Measurements from ENCODE around the gene ABI3. TPM values are rescaled to one million over a fixed set of nuclear protein-coding genes. Genes with fewer than 3 reads are reported as not detected.

The ABI3 gene
- total RNA-seq, 1 experiment from 2014 or later: 0.07 TPM

DNA sequence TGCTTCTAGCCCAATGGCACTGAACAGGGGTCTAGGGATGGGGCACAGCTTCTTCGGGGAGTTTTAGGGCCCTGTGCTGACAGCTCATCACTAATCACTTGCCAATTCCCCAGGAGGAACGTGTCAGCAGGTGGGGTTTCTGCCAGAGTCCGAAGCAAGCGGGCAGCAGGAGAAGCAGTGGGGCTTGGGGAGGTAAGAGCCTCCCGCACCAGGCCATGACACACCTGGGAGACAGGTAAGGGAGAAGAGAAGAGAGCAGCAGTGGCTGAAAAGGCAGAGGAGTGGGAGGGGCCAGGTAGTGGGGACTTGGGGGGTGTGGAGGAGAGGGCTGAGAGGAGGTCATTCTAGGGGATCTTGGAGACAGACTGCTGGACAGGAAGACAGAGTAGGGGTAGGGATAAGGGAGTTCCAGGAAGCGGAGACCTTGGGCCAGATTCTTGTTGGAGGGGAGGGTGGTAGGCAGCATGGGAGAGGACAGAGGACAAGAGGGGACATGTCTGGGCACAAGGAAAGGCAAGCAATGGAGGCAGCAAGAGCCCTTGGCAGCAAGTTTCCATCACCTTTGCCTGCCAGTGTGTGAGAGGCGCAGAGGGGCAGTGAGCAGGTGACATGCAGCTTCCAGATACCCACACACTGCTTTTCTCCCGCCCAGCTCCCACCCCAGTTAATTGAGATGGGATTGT is 15.2 kb downstream of the ABI3 start:
- DNase-seq (ENCODE audit: low spot score): no peak

- DNase-seq (ENCODE audit: low spot score): no peak
Observed at GRCh38 chr17:49226771-49227435, 16.4 kb downstream of the ABI3 start.

DNA sequence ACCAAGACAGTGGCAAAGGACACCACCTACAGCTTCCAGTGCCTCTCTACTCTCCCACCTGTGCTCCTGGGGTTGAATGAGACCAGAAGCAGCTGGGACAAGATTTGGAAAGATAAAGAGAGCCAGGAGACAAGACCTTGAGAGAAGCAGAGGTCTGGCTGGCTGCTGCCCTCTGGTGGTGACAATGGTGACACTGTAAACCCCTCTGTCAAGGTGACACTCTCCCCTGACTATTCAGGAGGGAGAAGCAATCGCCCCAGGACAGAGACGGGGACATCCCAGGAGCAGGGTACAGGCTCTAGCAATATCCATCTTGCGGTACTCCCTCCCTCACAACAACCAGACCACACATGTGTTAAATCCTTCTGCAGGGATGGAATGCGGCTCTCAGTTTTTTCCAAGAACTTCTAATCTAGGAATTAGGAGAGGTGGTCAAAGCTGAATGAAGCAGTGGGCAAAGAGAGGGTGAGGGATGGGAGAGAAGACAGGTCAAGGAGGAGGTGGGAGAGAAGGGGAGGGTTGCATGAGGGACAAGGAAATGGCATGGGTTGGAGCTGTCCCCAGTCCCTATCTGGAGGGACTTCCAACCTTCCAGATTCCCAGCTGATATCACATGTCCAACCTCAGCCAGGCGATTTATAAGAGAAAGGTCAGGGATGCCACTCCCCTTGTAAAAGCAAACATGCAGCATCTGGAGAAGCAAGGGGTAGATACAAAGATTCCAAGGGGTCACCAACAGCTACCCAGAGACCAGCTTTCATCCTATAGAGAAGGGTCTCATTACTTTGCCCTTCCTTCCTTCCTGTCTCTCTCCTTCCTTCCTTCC is 17.1 kb downstream of the ABI3 start:
- DNase-seq (ENCODE audit: low spot score): peak; percentile 78

- no peak for DNase-seq (ENCODE audit: low spot score)
Observed at GRCh38 chr17:49229076-49229804, 18.7 kb downstream of the ABI3 start.

DNA sequence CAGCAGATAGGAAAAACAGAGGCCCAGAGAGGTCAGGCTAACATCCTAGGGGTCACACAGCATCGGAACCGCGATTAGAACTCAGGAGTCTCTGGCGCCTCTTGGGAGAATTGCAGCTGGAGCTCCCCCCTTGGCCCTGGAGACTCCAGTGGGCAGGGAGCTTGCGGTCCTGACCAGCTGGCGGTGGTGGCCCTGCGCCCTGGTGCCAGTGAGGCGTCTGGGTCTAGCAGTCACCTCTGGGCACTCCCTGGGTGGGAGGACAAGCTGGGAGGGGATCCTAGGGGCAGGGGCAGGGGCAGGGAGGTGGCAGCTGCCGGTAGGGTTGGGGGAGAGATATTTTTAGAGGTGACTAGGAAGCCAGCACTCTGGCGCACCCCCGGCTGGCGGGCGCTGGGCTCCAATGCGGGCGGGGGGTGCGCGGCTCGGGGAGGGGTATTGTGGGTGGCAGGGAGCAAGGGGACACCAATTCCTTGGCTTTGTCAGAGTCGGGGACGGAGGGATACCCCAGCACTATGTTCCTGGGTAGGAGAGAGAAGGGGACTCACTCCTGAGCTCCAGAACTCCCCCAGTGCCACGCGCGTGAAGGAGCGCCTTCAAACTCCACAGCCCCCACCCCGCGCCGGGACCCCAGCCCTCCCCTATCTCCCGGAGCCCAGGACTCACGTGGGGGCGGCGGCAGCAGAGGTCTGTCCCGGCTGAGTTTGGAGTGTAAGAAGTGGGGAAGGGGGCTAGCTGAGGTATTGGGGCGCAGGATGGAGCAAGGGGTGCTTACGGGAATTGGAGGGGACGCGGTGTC is 19.5 kb downstream of the ABI3 start:
- DNase-seq (ENCODE audit: low spot score): no peak

GRCh38 chr17:49230636-49231562 is 20.4 kb downstream of the ABI3 start, which contains the start of gene PHOSPHO1:
TSS of gene PHOSPHO1 (minus strand) at chr17:49230787. CDS start at chr17:49226691, 4,096 bp downstream.
- DNase-seq (ENCODE audit: low spot score): peak; percentile 60

DNA sequence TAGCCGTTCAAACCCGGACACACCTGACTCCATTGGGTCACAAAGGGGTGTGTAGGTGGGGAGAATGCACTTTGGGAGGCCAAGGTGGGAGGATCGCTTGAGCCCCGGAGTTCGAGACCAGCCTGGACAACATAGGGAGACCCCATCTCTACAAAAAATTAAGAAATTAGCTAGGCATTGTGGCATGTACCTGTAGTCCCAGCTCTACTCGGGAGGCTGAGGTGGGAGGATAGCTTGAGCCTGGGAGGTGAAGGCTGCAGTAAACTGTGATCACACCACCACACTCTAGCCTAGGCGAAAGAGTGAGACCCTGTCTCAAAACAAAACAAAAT is 21.0 kb downstream of the ABI3 start:
- no peak for DNase-seq (ENCODE audit: low spot score)

DNA sequence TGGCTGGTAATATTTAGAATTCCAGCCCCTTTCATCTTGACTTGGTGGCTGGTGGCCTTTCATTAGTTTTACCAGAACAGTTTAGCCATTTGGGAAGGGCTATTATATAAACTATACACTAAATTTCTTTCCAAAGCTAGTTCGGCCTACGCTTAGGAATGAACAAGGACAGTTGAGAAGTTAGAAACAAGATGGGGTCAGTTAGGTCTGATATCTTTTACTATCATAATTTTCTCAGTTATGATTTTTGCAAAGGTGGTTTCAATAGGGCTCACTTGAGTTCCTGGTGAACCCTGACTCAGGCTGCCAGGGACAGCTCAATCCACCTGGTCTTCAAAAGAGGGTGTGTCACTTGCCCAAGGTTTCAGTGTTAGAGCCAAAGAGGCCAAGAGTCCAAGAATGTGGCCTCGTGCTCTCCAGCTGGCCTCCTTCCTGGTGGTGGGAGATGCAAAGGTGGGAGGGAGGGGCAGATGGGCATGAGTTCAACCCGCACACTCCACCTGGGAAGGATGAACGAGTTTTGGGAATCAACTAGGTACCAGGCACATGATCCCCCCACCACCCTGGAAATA is 24.1 kb downstream of the ABI3 start:
- DNase-seq (ENCODE audit: low spot score): no peak

DNA sequence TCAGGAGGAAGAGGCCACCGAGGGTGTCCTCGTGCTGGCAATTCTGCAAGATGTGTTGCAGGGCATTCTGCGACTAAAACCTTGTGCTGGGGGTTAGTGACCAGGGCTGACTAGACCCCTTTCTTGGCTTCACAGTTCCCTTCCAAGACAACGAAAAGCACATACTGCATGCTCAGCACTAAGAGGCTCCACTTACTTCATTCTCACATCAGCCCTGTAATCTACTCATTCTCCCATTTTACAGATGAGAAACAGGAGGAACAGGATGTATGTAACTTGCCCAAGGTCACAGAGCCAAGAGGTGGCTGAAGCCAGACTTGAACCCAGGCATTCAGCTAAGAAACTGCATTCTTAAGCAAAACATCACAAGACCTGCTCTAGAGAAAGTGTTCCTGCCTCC is 25.4 kb downstream of the ABI3 start:
- DNase-seq (ENCODE audit: low spot score): no peak

DNA sequence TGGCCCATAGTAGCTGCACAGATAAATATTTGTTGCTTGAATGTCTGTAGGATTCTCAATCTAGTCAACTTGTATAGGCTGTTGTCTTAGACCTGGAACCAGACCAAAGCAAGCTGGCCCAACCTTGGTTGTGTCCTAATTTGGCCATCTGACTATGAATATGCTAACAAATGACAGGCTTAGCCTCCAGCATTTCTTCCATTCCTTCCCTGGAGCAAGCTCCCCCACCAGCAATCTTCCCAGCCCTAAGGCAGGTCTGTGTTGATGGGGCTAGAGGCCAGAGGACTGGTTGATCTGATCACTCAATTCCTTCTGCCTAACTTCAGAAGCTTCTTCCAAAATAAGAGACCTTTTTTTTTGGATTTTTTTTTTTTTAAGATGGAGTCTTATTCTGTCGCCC is 29.5 kb downstream of the ABI3 start:
- DNase-seq (ENCODE audit: low spot score): no peak

- no peak for DNase-seq (ENCODE audit: low spot score)
Observed at GRCh38 chr17:49240619-49241018, 30.1 kb downstream of the ABI3 start.

DNA sequence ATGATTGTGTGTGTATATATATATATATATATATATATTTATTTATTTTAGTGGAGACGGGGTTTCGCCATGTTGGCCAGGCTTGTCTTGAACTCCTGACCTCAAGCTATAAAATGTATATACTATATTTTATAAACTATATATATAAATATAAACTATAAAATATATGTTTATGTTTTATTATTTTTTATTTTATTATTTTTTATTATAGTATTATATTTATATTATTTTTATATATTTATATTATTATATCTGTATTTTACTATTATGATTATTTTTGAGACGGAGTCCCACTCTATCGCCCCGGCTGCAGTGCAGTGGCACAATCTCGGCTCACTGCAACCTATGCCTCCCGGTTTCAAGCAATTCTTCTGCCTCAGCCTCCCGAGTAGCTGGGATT is 30.5 kb downstream of the ABI3 start:
- no peak for DNase-seq (ENCODE audit: low spot score)

DNA sequence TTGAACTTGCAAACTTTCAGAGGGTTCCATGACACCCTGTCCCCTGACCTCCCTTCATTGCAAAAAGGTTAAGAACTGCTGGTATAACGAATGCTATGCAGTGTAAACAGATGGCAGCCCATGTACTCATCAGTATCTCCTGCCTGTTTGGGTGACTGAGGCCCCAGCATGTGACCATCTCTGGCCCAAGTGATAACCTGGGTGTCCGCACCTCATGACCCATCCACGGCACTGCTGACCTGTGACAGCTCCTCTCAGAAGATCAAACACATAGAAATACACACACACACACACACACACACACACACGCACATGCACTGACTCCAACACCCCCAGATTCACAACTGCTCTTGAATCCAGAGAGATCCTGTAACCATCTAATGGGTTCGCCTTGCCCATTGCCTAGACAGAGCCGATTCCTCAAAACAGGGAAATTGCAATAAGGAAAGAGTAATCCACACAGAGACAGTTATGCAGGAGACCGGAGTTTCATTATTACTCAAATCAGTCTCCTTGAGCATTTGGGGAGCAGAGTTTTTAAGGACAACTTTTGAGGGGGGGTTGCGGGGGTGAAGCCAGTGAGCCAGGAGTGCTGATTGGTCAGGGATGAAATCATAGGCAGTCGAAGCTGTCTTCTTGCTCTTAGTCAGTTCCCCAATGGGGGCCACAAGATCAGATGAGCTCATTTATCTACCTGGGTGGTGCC is 31.3 kb downstream of the ABI3 start:
- DNase-seq (ENCODE audit: low spot score): no peak

- no peak for DNase-seq (ENCODE audit: low spot score)
Observed at GRCh38 chr17:49242813-49243212, 32.3 kb downstream of the ABI3 start.

DNA sequence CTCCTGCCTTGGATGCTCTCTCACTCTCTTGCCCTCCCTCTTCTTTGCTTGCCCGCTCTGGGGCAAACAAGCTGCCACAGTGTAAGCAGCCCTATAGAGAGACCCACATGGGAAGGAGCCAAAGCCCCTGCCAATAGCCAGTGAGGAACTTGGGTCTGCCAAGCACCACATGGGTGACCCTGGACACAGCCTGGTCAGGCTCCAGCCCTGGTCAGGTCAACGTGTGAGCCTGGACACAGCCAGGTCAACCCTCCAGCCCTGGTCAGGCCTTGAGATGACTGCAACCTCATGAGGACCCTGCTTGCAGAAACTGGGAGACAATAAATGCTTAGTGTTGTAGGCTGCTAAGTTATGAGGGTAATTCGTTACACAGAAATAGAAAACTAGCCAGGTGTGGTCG is 34.3 kb downstream of the ABI3 start:
- no peak for DNase-seq (ENCODE audit: low spot score)

- no peak for DNase-seq (ENCODE audit: low spot score)
Observed at GRCh38 chr17:49247944-49248343, 37.4 kb downstream of the ABI3 start.

GRCh38 chr17:49249292-49249794 is 38.8 kb downstream of the ABI3 start:
- DNase-seq (ENCODE audit: low spot score): peak; percentile 64

DNA sequence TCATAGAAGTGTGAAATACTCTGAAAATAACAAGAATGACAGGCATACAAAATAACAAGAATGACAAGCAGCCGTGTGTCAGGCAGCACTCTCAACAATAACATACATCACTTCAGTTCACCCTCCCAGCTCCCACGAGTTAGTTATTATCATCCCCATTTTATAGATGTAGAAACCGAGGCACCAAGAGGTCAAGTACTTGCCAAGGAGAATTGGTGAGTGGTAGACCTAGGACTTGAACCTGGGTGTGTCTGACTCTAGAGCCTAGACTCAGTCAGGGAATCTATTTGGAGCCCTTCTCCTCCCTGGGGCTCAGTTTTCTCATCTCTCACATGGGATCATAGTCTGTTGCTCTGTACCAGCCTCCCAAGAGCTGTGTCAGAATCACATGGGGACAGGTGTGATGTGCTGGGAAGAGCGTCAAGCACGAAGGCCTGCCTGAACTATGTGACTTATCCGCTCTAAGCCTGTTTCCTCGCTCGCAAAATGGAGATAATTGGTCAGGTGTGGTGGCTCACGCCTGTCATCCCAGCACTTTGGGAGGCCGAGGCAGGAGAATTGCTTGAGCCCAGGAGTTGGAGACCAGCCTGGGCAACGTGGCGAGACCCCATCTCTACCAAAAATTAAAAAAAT is 39.5 kb downstream of the ABI3 start:
- DNase-seq (ENCODE audit: low spot score): no peak
